ENCODE data around the gene NLRX1.

GRCh38 chr11:119160151-119160550, 8.4 kb upstream of the NLRX1 start:
- TF ChIP-seq CTCF (IDR thresholded peaks at IDR 0.05), result no peak
- no peak for TF ChIP-seq ZFX (IDR thresholded peaks at IDR 0.05; ENCODE audit: borderline replicate concordance)
